ENCODE results near the gene ABCG1.

Gene ABCG1

DNA sequence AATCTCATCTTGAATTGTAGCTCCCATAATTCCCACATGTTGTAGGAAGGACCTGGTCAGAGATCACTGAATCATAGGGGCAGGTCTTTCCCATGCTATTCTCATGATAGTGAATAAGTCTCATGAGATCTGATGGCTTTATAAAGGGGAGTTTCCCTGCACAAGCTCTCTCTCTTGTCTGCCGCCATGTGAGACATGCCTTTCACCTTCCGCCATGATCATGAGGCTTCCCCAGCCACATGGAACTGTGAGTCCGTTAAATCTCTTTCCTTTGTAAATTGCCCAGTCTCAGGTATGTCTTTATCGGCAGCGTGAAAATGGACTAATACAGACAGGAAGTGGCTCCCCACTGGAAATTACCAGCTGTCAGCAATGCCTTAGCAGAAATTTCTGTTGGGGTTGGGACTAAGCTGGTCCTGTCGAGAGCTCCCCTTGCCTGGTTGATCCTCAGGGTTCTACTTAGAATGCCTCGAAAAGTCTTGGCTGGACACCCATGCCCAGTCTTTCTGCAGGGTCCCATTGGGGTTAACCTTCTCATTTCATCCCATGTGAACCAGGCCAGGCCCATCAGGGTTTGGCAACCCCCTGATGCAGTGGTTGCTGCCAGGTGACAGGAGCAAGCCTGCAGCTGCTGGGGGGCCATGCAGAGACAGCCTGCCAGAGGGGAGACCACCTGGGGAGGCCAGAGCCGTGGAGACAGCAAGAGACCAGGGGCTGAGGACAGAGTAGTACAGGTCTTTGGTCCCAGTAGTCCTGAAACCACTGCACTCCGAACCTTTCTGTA, 2.8 kb upstream of the ABCG1 start:
- no peak for DNase-seq

DNA sequence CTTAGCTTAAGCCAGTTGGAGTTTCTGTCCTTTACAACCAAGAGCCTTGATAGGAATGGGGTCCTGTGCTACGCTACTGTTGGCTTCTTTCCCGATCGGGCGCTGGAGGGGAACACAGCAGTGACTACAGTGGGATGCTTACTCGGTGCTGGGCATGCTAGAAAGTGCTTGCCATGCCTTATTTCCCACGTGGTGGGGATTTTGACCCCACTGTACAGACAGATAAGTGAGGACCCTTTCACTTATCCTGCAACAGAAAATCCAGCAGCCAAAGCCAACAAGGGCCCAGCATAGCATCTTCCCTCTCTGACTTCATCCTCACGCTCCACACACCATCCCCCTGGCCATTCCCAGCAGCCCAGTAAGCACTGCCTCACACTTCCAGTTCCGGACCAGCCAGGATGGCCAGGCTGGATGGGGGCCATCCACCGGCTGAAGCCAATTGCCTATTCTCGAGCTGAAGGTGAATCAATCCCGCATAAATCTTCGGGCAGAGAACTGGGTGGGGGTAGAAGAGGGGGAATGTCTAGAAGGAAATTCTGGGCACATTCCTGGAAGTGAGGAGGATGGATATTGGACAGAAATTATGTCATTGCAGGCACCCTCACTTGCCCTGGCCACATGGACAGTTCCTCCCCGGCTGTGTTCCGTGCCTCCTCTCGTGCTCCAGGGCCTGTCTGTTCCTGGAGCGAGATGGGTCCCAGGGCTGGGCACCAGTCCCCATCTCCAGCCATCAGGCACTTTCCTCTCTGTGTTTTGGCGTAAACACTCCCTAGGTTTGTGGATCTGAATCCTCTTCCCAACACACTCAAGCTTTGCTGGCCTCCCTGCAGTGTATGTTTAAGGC, 2.0 kb upstream of the ABCG1 start:
- no peak for DNase-seq

DNA sequence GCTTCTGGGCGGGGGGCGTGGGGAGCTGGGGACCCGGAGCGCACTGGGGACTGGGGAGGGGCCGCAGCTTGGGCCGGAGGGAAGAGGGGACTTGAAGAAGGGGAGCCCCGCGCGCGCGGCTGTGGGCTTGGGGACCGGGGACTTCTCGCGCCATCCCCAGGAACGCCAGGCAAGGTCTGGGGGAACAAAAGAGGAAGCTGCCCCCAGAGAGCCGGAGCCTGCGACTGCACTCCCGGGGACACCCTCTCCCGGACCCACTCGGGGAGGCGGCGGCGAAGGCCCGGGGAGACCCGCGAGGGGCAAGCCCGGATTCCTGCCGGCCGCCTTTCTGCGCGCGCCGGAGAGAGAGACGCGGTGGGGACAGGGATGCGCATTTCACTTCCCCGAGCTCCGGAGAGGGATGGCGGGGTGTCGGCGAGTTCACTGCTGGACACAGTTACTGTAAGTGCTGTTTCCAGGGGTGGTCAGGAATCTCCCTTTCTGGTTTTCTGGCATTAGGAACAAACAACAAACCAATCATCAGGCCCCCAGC, 732 bp downstream of the ABCG1 start:
- DNase-seq: no peak

- peak; percentile 36 for DNase-seq
Observed at GRCh38 chr21:42220138-42220701, 1.3 kb downstream of the ABCG1 start.

DNA sequence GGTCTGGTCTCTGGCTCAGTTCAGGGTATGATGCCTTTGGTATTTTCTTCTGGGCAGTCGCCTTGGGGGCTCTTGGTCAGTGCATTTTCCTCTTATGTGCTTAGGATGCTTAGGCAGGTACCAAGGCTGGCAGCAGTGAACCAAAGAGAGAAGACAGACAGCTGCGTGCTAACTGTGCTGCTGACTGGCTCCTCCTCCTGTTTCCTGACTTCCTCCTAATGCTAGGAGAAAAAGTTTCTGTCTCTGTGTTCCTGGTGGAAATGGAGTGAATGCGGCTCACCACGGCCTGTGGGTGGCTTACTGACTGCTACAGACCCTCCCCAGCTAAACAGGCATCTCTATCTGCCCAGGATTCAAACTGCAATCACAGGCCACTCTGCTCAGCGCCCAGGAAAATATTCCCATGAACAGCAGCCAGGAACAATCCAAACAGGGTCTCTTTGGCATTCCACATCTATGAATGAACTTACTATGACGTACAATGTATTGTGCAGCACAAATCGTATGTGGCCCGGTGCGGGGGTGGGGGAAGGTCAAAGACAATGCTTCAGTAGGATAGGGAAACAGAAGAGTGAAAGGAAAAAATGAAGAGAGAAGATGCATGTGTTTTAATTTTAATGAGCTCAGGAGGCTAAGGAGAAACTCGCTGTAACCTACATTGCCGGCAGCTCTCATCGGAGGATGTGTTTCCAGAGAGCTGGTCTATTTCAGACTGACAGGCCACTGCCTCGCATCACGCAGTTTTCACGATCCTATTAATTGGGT, 2.8 kb downstream of the ABCG1 start:
- no peak for DNase-seq

DNA sequence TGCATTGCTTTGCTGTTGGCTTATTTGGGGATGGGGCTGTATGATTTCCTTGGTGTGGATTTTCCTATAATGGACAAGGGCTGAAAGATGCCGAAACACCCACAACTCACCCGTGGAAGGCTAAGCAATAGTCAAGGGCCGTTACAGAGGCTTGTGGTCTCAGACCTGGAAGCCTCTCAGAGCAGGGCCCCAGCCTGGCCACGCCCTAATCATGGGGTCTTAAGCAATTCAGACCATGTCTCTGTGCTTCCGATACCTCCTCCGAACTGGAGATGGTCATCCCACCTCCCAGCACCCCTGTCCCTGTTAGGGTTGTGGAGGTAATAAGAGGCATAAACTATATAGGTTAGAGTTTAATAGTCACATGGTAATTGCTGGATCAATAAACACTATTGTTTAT, 3.4 kb downstream of the ABCG1 start:
- no peak for DNase-seq

- DNase-seq: no peak
Observed at GRCh38 chr21:42222821-42223390, 4.0 kb downstream of the ABCG1 start.

DNA sequence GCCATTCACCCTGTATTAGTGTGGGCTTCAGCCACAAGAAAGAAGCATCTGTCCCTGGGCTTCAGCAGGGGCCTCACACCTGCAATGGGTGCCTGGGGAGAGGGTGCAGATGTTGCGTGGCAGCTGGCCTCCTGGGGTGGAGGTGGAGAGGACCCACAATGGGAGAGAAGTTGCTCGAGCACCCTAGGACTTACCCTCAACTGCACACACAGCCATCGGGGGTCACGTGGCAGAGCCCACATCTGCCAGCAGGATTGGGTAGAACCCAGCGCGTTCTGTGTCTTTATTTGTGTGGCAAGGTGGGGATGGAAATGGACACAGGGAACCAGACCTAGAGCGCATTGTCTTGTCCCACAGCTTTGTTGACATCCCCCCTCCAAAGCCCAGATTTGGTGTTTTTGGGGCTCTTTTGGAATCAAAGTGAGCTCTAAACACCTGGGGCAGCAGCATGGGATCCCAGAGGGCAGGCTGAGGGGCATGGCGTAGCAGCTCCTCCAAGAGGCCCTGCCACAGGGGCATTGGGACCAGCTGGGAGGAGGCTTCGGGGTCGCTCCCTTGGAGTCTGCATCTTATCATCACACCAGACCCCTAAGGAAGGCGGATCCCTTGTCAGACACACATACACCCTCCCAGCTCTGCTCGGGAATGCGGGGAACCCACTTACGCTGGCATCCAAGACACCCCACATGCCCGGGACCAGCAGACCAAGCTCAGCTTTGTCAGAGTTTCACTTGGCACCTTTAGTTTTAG, 5.1 kb downstream of the ABCG1 start:
- no peak for DNase-seq

- DNase-seq: no peak
Observed at GRCh38 chr21:42225042-42225441, 6.1 kb downstream of the ABCG1 start.

- no peak for DNase-seq
Observed at GRCh38 chr21:42225571-42226155, 6.7 kb downstream of the ABCG1 start.

DNA sequence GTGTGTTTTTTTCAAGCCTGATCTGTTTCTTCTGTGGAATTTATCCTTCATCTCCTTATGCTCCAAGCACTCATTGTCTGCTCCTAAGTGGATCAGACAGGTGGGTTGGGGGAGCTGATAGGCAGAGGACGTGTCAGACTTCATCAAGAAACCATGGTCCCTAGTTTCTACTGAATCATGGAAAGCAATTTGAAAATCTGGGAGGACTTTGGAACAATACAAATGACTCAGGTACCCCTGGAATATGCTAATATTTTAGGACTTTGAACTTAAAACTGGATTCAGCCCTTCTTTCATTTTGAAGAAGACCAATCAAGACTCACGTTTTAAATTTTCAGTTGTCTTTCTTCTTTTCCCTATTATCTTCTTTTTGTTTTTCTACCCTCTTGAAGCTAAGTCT, 7.7 kb downstream of the ABCG1 start:
- no peak for DNase-seq

DNA sequence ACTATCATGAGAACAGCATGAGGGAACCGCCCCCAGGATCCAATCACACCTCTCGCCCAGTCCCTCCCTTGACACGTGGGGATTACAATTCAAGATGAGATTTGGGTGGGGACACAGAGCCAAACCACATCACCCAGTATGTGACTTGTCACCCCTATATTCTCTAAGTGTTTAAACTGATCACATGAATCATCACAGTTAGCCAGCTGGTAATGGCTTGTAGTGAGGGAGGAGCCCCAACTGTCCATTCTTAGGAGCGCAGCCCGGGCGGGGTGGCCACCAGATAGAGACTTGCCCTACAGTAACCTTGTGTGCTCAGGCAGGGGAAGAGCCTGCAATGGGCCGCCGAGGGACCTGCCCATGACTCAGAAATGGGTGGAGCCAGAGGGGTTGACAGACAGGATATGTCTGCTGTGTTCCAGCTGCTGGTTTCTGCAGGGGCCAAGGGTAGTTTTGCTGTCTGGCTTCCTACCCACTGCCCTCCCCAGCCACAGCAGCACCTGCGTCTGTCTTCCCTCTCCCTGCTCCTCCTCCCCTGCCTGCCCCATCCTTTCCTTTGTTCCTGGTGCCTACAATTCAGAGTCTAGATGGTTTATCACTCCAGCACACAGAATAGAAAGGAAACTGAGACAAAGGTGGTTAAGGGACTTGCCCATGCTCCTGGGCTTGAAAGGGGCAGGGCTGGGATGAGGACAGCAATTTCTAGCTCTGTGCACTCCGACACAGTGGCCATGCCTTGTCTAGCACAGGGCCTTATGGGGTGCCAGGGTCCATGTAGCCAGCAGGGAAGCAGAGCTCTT, 9.2 kb downstream of the ABCG1 start:
- no peak for DNase-seq

DNA sequence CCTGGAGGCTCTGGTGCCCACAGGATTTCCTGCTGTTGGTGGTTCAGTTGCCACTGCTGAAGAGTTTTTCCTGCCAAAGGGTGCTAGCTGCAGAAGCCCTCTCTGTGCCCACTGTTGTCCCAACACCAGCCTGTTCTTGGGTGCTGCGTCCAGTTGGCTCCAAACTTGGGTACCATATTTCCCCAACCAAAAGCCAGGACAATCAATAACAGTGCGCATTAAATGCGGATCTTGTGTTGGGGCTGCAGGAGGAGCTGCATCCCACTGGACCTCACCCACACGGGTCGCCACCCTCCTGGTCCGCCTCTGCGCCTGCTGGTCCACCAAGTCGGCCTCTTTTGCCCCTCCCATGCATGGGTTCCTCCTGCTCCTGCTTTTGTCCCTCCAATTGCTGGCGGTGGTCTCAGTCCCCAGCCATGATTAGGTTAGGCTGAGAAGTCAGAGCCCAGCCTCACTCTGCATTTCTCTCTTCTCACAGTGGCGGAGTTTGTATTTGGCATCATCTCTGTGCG, 9.8 kb downstream of the ABCG1 start:
- DNase-seq: no peak

- no peak for DNase-seq
Observed at GRCh38 chr21:42229676-42230075, 10.7 kb downstream of the ABCG1 start.

DNA sequence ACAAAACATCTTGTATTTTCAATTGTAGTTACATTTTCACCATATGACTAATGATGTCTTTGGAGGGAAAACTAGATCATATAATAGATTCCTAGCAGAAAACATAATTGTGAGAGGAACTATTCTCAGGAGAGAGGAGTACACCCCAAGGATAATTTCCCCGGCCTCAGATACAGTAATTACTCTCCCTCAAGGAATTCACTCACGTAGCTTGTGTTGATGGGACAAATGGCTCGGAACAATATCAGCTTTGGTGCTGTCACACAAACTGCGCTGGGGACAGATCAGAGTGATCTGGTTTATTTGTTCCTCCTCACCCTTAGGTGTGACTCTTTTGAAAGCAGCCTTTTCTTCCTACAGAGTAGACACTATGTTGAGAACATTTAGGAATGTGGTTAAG, 11.2 kb downstream of the ABCG1 start:
- DNase-seq: no peak

DNA sequence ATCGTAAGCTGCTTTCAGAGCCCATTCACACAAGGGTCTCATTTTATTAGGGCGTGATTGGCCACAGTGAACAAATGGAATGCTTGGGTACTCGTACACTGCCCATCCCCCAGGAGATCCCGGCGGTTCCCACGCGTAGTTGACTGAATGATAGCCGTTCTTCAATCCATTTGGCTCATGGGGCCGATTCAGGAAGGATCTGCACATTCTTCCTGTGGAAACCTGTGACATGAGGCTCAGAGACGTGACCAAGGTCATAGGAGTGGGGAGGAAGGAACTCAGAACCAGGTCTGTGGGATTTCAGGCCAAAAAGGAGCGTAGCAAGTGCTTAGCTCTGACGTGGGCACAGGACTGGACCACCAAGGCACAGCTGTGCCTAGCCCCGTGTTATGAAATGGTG, 11.7 kb downstream of the ABCG1 start:
- no peak for DNase-seq

DNA sequence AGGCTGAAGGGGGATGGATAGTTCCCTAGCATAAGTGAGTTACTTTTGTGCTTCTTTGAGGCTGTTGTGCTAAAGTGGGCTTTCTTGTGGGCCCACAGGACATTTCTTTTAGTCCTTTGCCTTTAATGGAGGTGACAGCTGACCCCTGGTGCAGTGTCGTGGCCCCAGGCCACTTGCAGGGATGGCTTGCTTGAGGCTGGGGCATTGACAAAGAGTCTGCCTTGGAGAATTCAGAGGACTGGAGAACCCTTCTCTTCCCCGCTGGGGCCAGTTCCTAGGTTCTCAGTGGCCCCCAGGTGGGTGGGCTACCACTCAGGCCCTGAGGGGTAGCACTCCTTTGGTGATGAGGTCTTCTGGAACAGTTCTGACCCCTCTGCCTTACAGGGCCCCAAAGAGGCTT, 12.8 kb downstream of the ABCG1 start:
- DNase-seq: no peak

DNA sequence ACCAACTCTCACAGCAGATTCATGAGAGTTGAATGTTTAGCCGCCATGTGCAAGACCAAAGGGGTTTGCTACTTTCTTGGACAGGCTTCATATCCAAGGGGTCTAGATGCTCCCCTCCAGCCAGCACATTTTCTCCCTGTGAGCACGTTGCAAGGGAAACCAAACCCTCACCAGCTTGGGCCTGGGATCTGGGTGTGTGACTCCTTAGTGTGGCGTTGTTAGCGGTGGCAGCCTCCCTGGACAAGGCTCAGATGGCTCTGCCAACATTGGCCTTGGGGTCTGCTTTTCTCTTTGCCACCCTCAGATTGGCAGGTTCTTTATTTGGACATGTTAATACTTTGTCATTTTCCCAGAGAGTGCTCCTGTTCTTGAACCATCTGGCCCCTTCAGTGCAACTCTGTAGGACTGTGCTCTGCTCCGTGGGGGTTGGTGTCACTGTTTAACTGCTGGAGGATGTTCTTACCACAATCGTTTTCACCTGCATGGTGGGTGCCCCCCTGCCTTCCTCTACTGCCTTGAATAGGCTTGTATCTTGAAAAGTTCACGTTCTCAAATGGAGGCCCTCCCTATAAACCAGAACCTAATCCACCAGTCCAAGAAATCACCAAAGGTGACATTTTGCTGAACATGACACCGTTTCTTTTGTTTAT, 13.4 kb downstream of the ABCG1 start:
- DNase-seq: no peak

- no peak for DNase-seq
Observed at GRCh38 chr21:42233067-42233961, 14.4 kb downstream of the ABCG1 start.
